Astrocyte of the spinal cord (primary cell): ENCODE results near the gene MMP19.

ENCODE experiments used
- DNase-seq: peaks from one replicate; pipeline ENCODE4 v3.0.0; 2011; ENCODE audit warnings: low read depth, low spot score
- H3K4me3 ChIP-seq: 2 replicates; pipeline ENCODE4 v1.5.1; 2011; ENCODE audit warnings: low read depth, mild to moderate bottlenecking, low read length, moderate library complexity
- CTCF ChIP-seq: IDR thresholded peaks from 2 replicates; pipeline ENCODE4 v1.5.1; 2012; ENCODE audit warnings: low read depth, mild to moderate bottlenecking, low read length, inconsistent platforms
- in situ Hi-C: cut with HindIII; loops from 2 replicates; pipeline ENCODE4 v1.10.0; 2017; ENCODE audit warnings: low sequenced_read_pairs

The MMP19 gene

GRCh38 chr12:55823419-55823818 is 19.3 kb downstream of the MMP19 start:
- in situ Hi-C loops, result no loop called here
- no peak for DNase-seq
- no peak for TF ChIP-seq CTCF

DNA sequence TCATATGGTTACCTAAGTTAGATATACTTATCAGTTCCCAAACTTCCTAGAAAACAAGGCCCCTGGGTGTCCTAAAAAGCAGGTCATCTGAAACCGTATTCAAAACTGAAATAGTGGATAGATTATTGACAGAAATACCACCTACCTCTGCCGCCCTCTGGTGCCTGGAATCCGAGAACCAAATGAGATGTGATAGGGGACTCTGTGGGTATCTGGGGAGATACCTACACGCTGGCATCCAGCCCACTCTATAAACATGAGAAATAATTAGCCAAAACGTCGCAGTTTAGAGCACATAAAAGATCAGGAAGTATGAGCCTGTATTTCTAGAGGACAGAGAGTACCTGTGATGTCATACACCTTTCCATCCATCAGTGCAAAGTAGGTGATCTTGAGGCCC is 20.5 kb downstream of the MMP19 start:
- H3K4me3 ChIP-seq, result no peak overlapping the region
- no peak for DNase-seq
- peak; percentile 49 for TF ChIP-seq CTCF
- in situ Hi-C loops, result no loop called here

More at GRCh38 chr12:55823419-55823818, 19.3 kb downstream of the MMP19 start:
- H3K4me3 ChIP-seq, result no peak overlapping the region

- in situ Hi-C loops, result no loop called here
- no peak overlapping the region for H3K4me3 ChIP-seq
- peak; percentile 39 for TF ChIP-seq CTCF
- peak; percentile 27 for DNase-seq
These were observed 22.1 kb downstream of the MMP19 start for GRCh38 chr12:55820679-55821078.

GRCh38 chr12:55818886-55819285 is 23.9 kb downstream of the MMP19 start:
- H3K4me3 ChIP-seq, result peak overlapping the region; percentile 91
- TF ChIP-seq CTCF, result no peak
- no peak for DNase-seq
- in situ Hi-C loops, result no loop called here

- DNase-seq, result peak; percentile 18
- in situ Hi-C loops, result no loop called here
- no peak for TF ChIP-seq CTCF
- peak overlapping the region; percentile 91 for H3K4me3 ChIP-seq
These were observed 24.5 kb downstream of the MMP19 start for GRCh38 chr12:55818140-55818728.

- TF ChIP-seq CTCF, result no peak
- in situ Hi-C loops, result no loop called here
- peak; percentile 100 for DNase-seq
These were observed 25.2 kb downstream of the MMP19 start, which contains the start of the genes ORMDL2 and SARNP for GRCh38 chr12:55817345-55818139. ORMDL2 (plus strand) TSS chr12:55818041; CDS start chr12:55819000, 959 bp downstream. SARNP (minus strand) TSS chr12:55817724; CDS start chr12:55817701, 23 bp downstream.

More at GRCh38 chr12:55817345-55818139, 25.2 kb downstream of the MMP19 start, which contains the start of the genes ORMDL2 and SARNP:
- peak within 1 kb of the TSS; percentile 91 for H3K4me3 ChIP-seq
